Stimulated activated CD4-positive, alpha-beta T cell treated with anti-CD3 and anti-CD28 coated beads, Interleukin-1b, Interleukin-23, amount 100 ng/mL, for 48 hours (primary cell): ENCODE data around the gene C19orf85.
"Not testable (repeated sequence)": the region's sequence is repeated elsewhere in the genome, so short reads cannot be mapped to it uniquely, and the experiment has no call there.

Source experiments
- DNase-seq: peaks from one replicate; pipeline ENCODE4 v3.0.0-alpha.2; 2020

The C19orf85 gene

DNA sequence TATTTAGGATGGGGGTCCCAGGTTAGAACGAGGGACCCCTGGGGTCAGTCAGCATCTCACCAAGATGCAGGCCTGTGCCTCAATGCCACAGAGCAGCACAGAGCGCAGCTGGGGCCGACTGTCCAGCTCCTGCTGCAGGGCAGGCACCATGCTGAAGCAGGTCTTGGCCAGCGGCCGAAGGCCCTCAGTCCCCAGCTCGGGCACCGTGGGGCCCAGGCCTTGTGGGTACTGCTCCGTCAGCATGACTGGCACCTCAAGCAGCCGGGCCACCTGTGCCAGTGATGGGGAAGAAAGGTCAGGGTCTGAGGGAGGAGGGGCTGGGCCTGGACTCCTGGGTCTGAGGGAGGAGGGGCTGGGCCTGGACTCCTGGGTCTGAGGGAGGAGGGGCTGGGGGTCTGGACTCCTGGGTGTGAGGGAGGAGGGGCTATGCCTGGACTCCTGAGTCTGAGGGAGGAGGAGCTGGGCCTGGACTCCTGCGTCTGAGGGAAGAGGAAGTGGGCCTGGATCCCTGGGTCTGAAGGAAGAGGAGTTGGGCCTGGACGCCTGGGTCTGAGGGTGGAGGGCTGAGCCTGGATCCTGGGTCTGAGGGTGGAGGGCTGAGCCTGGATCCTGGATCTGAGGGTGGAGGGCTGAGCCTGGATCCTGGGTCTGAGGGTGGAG is 8.8 kb downstream of the C19orf85 start:
- no peak for DNase-seq

GRCh38 chr19:55454787-55455243 is 9.7 kb downstream of the C19orf85 start:
- DNase-seq: peak; percentile 52

- DNase-seq: no peak
Observed at GRCh38 chr19:55453511-55454260, 10.9 kb downstream of the C19orf85 start.

GRCh38 chr19:55452749-55453346 is 11.7 kb downstream of the C19orf85 start:
- peak; percentile 64 for DNase-seq

DNA sequence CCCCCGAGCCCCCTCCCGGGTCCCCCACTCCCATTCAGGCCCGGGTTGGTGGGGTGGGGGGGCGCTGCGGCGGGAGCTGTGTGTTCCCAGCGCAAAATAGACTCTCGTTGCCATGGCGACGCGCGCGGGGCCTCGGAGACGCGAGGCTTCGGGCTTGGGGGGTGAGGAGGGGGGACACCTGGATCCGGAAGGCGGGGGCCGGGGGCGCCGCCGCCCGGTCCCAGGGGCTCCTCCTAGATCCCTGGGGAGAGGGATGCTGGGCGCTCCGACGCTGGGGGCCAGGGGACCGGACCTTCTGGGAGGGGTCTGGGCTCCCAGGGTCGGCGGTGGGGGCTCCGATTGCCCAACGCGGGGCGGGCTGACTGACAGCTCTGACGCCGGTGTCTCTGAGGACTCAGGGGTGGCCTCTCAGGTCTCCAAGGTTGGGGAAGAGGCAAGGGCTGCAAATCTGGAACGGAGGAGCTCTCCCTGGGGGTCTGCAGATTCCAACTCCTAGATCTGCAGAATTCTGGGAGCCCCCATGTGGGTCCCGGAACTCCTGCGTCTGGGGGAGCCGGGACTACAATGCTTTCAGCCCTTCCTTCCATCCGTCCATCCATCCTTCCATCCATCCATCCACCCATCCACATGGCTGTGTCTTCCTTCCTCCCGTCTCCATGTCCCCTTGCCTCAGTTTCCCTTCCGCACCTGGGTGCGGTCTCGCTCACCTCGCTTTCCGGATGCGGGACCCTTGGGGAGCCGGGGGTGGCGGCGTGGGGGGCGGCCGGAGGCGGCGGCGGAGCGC is 12.4 kb downstream of the C19orf85 start:
- no peak for DNase-seq

DNA sequence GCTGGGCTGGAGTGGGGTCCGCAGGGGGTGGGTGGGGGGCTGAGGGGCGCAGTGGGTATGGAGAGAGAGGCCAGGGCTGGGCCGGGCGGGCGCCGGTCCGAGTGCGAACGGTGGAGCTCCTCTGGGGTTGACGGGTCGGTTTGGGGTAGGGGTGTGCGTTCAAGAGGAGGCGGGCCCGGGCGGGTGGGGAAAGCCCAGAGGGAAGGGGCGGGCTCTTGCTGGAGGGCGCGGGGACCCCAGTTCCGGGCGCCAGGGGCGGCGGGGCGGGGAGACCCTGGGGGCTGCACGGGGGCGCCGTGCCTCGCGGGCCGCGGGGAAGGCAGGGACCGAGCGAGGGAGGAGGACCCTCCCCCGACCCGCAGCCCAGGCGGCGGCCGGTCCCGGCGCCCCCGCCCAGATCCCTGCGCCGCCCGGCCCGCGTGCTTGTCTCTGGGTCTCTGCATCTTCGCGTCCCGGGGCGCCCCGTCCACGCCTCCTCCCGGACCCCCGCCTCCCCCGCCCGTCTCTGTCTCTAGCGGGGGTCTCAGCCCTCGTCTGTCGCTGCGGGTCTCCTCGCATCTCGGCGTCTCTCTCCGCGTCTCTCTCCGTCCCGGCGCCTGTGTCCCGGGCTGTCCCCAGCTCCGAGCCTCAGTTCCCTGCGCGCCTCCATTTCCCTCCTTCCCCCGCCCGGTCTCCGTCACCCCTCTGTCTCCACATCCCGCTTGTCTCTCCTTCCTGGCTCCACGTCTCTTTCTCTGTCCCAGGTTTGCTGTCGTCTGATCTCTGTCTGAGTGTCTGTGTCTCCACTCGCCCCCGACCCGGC is 13.2 kb downstream of the C19orf85 start:
- no peak for DNase-seq

DNA sequence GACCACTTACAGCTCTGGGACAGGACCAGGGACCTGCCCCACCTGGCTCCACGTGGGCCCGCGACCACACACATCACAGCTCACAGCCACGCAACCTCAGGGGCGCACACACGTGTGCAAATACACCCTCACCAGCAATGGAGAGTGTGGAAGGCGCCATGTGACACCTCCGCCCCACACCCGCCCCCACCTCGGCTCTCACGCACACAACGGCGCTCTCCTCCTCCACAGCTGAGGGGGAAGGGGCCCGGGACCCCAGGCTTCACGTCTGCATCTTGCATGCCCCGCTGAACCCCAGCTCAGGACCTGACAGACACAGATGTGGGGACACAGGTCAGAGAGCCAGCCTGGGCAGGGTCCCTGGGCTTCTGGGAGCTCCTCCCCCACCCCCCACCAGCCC is 15.1 kb downstream of the C19orf85 start:
- no peak for DNase-seq

DNA sequence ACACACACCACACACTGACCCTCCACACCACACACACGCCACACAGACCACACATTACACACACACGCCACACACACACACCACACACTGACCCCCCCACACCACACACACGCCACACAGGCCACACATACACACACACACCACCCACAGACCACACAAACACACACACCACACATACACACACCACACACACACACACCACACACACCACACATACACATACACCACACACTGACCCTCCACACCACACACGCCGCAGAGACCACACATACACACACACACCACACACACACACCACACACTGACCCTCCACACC is 16.4 kb downstream of the C19orf85 start:
- DNase-seq: not testable (repeated sequence)

GRCh38 chr19:55447421-55448174 is 17.0 kb downstream of the C19orf85 start:
- DNase-seq: no peak

- DNase-seq: no peak
Observed at GRCh38 chr19:55446060-55446459, 18.5 kb downstream of the C19orf85 start.

DNA sequence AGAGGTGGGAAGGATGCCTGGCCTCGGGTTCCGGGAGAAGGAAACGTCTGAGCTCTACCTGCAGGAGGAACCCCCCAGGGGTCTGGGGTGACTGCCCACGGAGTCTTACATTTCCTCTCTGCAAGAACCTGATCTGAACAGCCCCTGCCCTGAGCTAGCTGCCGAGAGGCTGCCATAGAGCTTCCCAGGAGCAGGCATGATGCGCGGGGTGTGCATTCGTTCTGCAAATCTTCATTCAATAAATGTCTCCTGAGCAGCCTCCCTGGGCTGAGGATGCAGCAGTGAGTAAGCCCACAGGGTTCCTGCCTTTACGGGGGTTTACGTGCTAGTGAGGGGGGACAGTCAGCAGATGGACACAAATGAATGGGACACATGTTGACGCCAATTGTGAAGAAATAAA is 19.9 kb downstream of the C19orf85 start:
- DNase-seq: no peak

GRCh38 chr19:55443824-55444480 is 20.6 kb downstream of the C19orf85 start:
- DNase-seq: no peak

- DNase-seq: no peak
Observed at GRCh38 chr19:55443045-55443823, 21.3 kb downstream of the C19orf85 start, which contains the start of gene SHISA7. SHISA7 (minus strand) TSS chr19:55443300; CDS start chr19:55442863, 437 bp downstream.

- no peak for DNase-seq
Observed at GRCh38 chr19:55442372-55442961, 22.1 kb downstream of the C19orf85 start.

DNA sequence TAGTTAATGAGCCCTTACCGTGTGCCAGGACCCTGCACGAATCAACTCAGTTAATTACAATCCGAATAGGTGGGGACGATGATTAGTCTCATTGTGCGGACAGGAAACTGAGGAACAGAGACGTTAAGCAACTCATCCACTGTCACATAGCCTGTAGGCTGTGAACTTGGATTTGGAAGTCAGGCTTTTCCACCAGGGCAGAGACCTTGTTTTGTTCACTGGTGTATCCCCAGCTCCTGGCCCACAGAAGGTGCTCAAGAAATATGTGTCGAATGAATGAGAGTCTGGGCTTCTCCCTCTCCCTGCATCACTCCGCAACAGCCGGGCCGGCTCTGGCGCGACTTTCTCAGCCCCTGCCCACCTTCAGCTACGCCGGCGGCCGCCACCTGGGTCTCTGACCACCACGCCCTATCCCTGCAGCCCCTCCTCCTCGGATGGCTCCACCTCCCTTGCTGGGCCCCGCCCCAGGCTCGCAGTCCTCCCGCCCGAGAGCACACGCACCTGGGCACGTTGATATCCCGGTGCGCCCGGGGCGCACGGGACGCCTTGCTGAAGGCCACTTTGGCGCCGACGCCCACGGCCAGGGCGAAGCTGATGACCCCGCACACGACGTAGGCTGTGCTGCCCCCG is 22.7 kb downstream of the C19orf85 start:
- DNase-seq: no peak

GRCh38 chr19:55441319-55441691 is 23.2 kb downstream of the C19orf85 start:
- no peak for DNase-seq

- no peak for DNase-seq
Observed at GRCh38 chr19:55440411-55441105, 24.0 kb downstream of the C19orf85 start.

DNA sequence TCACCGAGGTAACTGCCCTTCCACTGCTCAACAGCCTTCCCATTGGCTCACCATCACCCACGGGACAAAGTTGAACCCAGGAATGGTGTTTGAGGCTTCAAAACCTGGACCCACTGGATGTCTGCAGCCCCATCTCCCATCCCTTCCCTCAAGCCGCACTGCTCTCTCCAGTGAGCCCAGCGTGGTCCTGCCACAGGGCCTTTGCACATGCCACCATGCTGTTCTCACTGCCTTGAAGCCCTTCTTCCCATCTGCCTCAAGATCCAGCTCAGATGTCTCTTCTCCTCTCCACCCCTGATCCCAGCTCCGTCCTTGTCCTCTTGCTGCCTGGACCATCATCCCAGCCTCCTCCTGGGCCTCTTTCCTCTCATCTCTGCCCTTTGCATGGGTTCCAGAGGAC is 25.5 kb downstream of the C19orf85 start:
- no peak for DNase-seq

DNA sequence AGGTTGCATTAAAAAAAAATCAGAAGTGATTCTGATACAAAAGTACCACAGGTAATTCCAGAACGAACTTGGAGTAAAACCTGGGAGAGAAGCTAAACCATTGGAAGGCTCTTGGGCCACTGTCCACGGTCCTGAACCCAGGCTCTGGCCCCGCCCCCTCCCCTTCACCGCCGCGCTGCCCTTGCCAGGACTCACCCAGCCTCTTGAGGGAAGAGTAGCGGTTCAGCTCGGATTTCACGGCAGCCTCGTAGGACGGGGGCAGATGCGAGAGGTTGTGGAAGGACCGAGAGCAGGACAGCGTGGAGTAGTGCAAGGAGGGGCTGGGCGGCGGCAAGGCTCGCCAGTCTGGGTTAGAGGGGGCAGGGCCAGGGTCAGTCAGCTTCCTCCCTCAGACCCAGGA is 27.1 kb downstream of the C19orf85 start:
- no peak for DNase-seq
